Prostate gland (tissue), 2 donors: Measurements from ENCODE around the gene NRXN3. TPM values are rescaled to one million over a fixed set of nuclear protein-coding genes. Genes with fewer than 3 reads are reported as not detected.
A peak's percentile ranks its signal among the peaks of the same experiment; 100 is the strongest.

Source experiments
- DNase-seq: peaks from one replicate; pipeline ENCODE4 v3.0.0-alpha.2; 2019; ENCODE audit warnings: low spot score
- H3K27ac ChIP-seq, 2 donors: fragments of 200-600 bp; sonication (generic); 2 replicates each; pipeline ENCODE4 v1.5.1; 2017 to 2019
- H3K27me3 ChIP-seq: fragments of 200-600 bp; sonication (generic); replicated peaks from 2 replicates; pipeline ENCODE4 v1.5.1; 2019; ENCODE audit not compliant: insufficient read depth
- H3K36me3 ChIP-seq, 2 donors: fragments of 200-600 bp; sonication (generic); 1 replicate in 1 of 2; 2 replicates in 1 of 2; pipeline versions ENCODE4 v1.5.1 to v1.8.1; 2017 to 2019
- H3K4me1 ChIP-seq: fragments of 200-600 bp; sonication (generic); replicated peaks from 2 replicates; pipeline ENCODE4 v1.5.1; 2019
- H3K4me3 ChIP-seq, 2 donors: fragments of 200-600 bp; sonication (generic); 2 replicates each; pipeline ENCODE4 v1.5.1; 2017 to 2019
- H3K9me3 ChIP-seq: fragments of 200-600 bp; sonication (generic); 2 replicates; pipeline ENCODE4 v1.5.1; 2017
- CTCF ChIP-seq, 4 experiments: fragments of 200-600 bp in 2 of 4; fragments of 450-650 bp in 2 of 4; sonication (generic) in 2 of 4; IDR thresholded peaks; 1 replicate in 3 of 4; 2 replicates in 1 of 4; pipeline ENCODE4 v1.5.1; 2016 to 2019; ENCODE audit warnings: antibody characterized with exemption in 4 of 4, mild to moderate bottlenecking in 2 of 4, moderate library complexity in 2 of 4
- POLR2A ChIP-seq: fragments of 450-650 bp; IDR thresholded peaks from one replicate; pipeline ENCODE4 v1.6.1; 2016; ENCODE audit warnings: antibody characterized with exemption, mild to moderate bottlenecking
- POLR2AphosphoS5 ChIP-seq: sonication (generic); formaldehyde crosslinking; IDR thresholded peaks from one replicate; pipeline ENCODE4 v1.6.1; 2017; ENCODE audit warnings: antibody characterized with exemption
- WGBS: methylation state at CpG from one replicate; pipeline ENCODE4 v1.1.5; 2018; 5-methylcytosine and 5-hydroxymethylcytosine counted together
- intact Hi-C: fragments of 100-400 bp; cut with DNase I; formaldehyde crosslinking; loops from one replicate; pipeline ENCODE4 v1.14.2; 2022
- total RNA-seq, 2 donors: library from RNA; depleted of rRNA; stranded (reverse); fragments of >200 nt; gene quantifications; one replicate each; pipeline ENCODE4 v1.1.0, GENCODE V29; 2016

NRXN3 gene
- total RNA-seq, 2 donors from 2014 or later = 6.6 to 8.2 TPM

- no peak for TF ChIP-seq POLR2AphosphoS5
- TF ChIP-seq POLR2A = no peak
- TF ChIP-seq CTCF (IDR thresholded peaks at IDR 0.05) = no peak
- H3K36me3 ChIP-seq = no peaks in the 10 kb centered on the region
- H3K27me3 ChIP-seq = no peaks in the 10 kb centered on the region
- intact Hi-C loops = no loop called here
- WGBS = 46% methylated on average over 1 of the region's 1 CpG
- H3K4me1 ChIP-seq = no peaks in the 10 kb centered on the region
- H3K4me3 ChIP-seq = no peak overlapping the region
- H3K9me3 ChIP-seq = no peaks in the 10 kb centered on the region
- no peak for DNase-seq
- H3K27ac ChIP-seq = peak overlapping the region; percentile 26 to 37
Observed at GRCh38 chr14:78342879-78343278, 172.7 kb downstream of the NRXN3 start.

GRCh38 chr14:78344290-78344689 lies 174.1 kb downstream of the NRXN3 start:
- no peak for TF ChIP-seq POLR2A
- TF ChIP-seq CTCF (IDR thresholded peaks at IDR 0.05) = no peak
- TF ChIP-seq POLR2AphosphoS5 = no peak
- no peaks in the 10 kb centered on the region for H3K9me3 ChIP-seq
- DNase-seq = no peak
- intact Hi-C loops = no loop called here
- H3K27ac ChIP-seq = no peak overlapping the region
- no peaks in the 10 kb centered on the region for H3K4me1 ChIP-seq
- WGBS = 73% methylated on average over 4 of the region's 4 CpGs
- H3K27me3 ChIP-seq = no peaks in the 10 kb centered on the region
- no peak overlapping the region for H3K4me3 ChIP-seq
- no peaks in the 10 kb centered on the region for H3K36me3 ChIP-seq

DNA sequence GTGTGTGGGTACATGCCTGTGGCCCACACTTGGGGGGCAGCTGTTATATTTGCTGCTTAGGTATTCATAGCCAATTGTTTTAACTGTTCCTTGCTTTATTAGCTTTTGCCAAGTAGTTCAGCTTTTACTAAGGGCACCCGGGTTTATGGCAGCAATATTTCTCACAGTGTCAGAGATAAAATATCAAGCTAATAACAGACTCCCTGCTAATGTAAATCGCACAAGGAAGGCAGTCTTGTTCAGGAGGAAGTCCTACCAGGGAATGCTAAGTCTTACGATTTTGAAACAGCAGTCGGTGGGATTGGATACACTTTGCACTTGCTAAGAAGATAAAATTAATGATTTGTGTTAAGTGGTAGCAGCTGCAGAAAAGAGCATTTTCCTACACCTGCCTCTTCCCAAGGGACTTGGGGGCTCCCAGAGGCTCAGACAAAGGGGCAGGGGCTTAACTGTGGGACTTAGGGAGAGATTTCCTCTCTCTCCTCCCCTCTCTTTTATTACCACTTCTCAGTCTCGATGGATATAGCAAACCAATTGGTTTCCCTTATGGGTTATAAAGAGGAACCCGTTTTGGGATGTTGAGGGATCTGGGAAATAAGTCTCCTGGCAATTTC lies 175.1 kb downstream of the NRXN3 start:
- TF ChIP-seq POLR2A (no peak), CTCF (IDR thresholded peaks at IDR 0.05) (no peak), POLR2AphosphoS5 (no peak)
- H3K9me3 ChIP-seq = no peaks in the 10 kb centered on the region
- H3K27me3 ChIP-seq = no peaks in the 10 kb centered on the region
- no peak overlapping the region for H3K4me3 ChIP-seq
- H3K36me3 ChIP-seq = no peaks in the 10 kb centered on the region
- WGBS = 43% methylated on average over 6 of the region's 6 CpGs
- H3K4me1 ChIP-seq = no peaks in the 10 kb centered on the region
- intact Hi-C loops = no loop called here
- H3K27ac ChIP-seq = no peak overlapping the region
- no peak for DNase-seq

DNA sequence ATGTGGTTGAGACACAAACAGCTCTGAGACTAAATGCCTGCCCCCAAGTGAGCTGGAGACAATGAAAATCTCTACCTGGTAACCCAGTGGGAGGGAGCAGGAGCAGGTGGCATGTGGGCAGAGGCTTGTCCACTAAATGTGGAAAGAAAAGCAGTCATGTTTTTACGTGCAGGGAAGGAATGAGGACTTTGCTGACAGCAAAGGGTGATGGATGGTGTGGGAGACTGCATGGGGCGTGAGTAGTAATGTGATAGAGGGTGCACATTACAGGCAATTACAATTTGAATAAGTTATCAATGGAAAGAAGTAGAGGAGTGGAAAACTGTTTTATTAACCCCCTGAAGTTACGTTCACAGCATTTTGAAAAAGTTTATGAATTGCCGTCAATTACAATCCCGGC lies 176.6 kb downstream of the NRXN3 start:
- no peak for TF ChIP-seq POLR2A
- TF ChIP-seq POLR2AphosphoS5 = no peak
- TF ChIP-seq CTCF (IDR thresholded peaks at IDR 0.05) = no peak
- Histone ChIP-seq H3K9me3 (no peaks in the 10 kb centered on the region), H3K4me1 (no peaks in the 10 kb centered on the region), H3K27me3 (no peaks in the 10 kb centered on the region), H3K4me3 (no peak overlapping the region), H3K36me3 (no peaks in the 10 kb centered on the region), H3K27ac (no peak overlapping the region)
- no peak for DNase-seq
- WGBS = 83% methylated on average over 5 of the region's 5 CpGs
- intact Hi-C loops = no loop called here

DNA sequence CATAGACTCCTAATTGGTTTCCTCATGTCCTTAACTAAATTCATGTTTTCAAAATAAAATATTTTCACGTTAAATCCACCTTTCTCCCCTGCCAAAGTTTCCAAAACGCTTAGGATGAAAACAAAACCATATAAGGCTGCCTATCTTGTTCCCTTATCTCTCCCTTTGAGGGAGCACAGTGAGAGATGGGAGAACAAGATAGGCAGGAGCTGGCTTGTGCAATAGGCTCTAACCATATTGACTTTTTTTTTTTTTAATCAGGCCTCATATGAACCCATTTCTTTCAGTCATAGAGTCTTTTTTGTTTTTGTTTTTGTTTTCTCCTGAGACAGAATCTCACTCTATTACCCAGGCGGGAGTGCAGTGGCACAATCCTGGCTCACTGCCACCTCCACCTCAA lies 184.9 kb downstream of the NRXN3 start:
- Histone ChIP-seq H3K4me3 (no peak overlapping the region), H3K9me3 (no peaks in the 10 kb centered on the region), H3K27me3 (no peaks in the 10 kb centered on the region), H3K27ac (no peak overlapping the region), H3K4me1 (no peaks in the 10 kb centered on the region), H3K36me3 (no peaks in the 10 kb centered on the region)
- DNase-seq = no peak
- intact Hi-C loops = no loop called here
- WGBS = 32% methylated on average over 3 of the region's 3 CpGs
- TF ChIP-seq POLR2AphosphoS5 (no peak), POLR2A (no peak), CTCF (IDR thresholded peaks at IDR 0.05) (no peak)
